Spinal cord (tissue), 10 donors: ENCODE measurements around the gene UPK1A. TPM values are rescaled to one million over a fixed set of nuclear protein-coding genes. Genes with fewer than 3 reads are reported as not detected.
A peak's percentile ranks its signal among the peaks of the same experiment; 100 is the strongest.

Source experiments
- DNase-seq, 6 donors: peaks; one replicate each; pipeline versions ENCODE4 v3.0.0 to v3.0.0-alpha.2; 2013 to 2015; ENCODE audit warnings: low spot score in 6 of 6, low read depth in 4 of 6
- H3K27ac ChIP-seq: one replicate; pipeline ENCODE4 v1.5.1; 2013; ENCODE audit warnings: low read depth, low read length, control low read depth
- H3K27me3 ChIP-seq: one replicate; pipeline ENCODE4 v1.6.1; 2013; ENCODE audit warnings: low read length; ENCODE audit not compliant: control insufficient read depth, insufficient read depth
- H3K36me3 ChIP-seq: one replicate; pipeline ENCODE4 v1.6.1; 2013; ENCODE audit warnings: low read length; ENCODE audit not compliant: control insufficient read depth, insufficient read depth
- H3K4me1 ChIP-seq: one replicate; pipeline ENCODE4 v1.6.1; 2013; ENCODE audit warnings: low read length; ENCODE audit not compliant: control insufficient read depth, insufficient read depth
- H3K4me3 ChIP-seq: one replicate; pipeline ENCODE4 v1.5.1; 2013; ENCODE audit warnings: low read depth, low read length, control low read depth
- H3K9me3 ChIP-seq: one replicate; pipeline ENCODE4 v1.6.1; 2013; ENCODE audit warnings: low read length; ENCODE audit not compliant: control insufficient read depth, insufficient read depth
- WGBS: methylation state at CpG from one replicate; pipeline ENCODE4 v1.1.5; 2013; ENCODE audit warnings: missing lambda C conversion rate; ENCODE audit not compliant: insufficient coverage; 5-methylcytosine and 5-hydroxymethylcytosine counted together
- polyA plus RNA-seq, 2 donors: library from polyadenylated mRNA; unstranded; fragments of 120-200 nt; gene quantifications; one replicate each; pipeline ENCODE4 v1.2.1, GENCODE V29; 2013; ENCODE audit not compliant: insufficient read length in 2 of 2
- total RNA-seq, 2 donors: library from RNA; depleted of rRNA in 1 of 2; stranded (reverse); fragments of 120-200 nt in 1 of 2; fragments of >200 nt in 1 of 2; gene quantifications; one replicate each; pipeline versions ENCODE4 v1.2.3 to v1.2.4, GENCODE V29; 2013 to 2014
- donor health status: healthy.

The UPK1A gene
- total and polyA plus RNA-seq, 4 donors, result 0.21 TPM; not detected in 3

GRCh38 chr19:35656700-35657099 is 9.6 kb upstream of the UPK1A start:
- no peaks in the 10 kb centered on the region for H3K4me1 ChIP-seq
- WGBS, result no CpG with 5 or more reads among the region's 6 CpGs
- no peak overlapping the region for H3K27ac ChIP-seq
- H3K27me3 ChIP-seq, result no peaks in the 10 kb centered on the region
- H3K4me3 ChIP-seq, result no peak overlapping the region
- peaks cover 78% of the 10 kb centered on the region for H3K36me3 ChIP-seq
- H3K9me3 ChIP-seq, result no peaks in the 10 kb centered on the region
- DNase-seq, result no peak

- DNase-seq, result no peak
- WGBS, result 91% methylated on average over 8 of the region's 15 CpGs
Measured at GRCh38 chr19:35657904-35658700, 8.2 kb upstream of the UPK1A start.

GRCh38 chr19:35661995-35662340 is 4.3 kb upstream of the UPK1A start:
- Histone ChIP-seq H3K27me3 (no peaks in the 10 kb centered on the region), H3K36me3 (peaks cover 50% of the 10 kb centered on the region), H3K9me3 (no peaks in the 10 kb centered on the region), H3K4me1 (no peaks in the 10 kb centered on the region), H3K27ac (no peak overlapping the region), H3K4me3 (no peak overlapping the region)
- no CpG with 5 or more reads among the region's 6 CpGs for WGBS
- DNase-seq, result no peak

More at GRCh38 chr19:35657904-35658700, 8.2 kb upstream of the UPK1A start:
- H3K27me3 ChIP-seq, result no peaks in the 10 kb centered on the region
- no peak overlapping the region for H3K4me3 ChIP-seq
- H3K27ac ChIP-seq, result no peak overlapping the region
- no peaks in the 10 kb centered on the region for H3K9me3 ChIP-seq
- peaks cover 68% of the 10 kb centered on the region for H3K36me3 ChIP-seq
- H3K4me1 ChIP-seq, result no peaks in the 10 kb centered on the region

GRCh38 chr19:35663981-35664380 is 2.3 kb upstream of the UPK1A start:
- 72% methylated on average over 3 of the region's 3 CpGs for WGBS
- no peak for DNase-seq
- H3K4me1 ChIP-seq, result no peaks in the 10 kb centered on the region
- no peak overlapping the region for H3K4me3 ChIP-seq
- H3K27me3 ChIP-seq, result no peaks in the 10 kb centered on the region
- H3K36me3 ChIP-seq, result peaks cover 33% of the 10 kb centered on the region
- no peak overlapping the region for H3K27ac ChIP-seq
- no peaks in the 10 kb centered on the region for H3K9me3 ChIP-seq

- Histone ChIP-seq H3K36me3 (peaks cover 24% of the 10 kb centered on the region), H3K4me3 (no peak overlapping the region), H3K27me3 (peaks cover 4% of the 10 kb centered on the region), H3K4me1 (no peaks in the 10 kb centered on the region), H3K9me3 (no peaks in the 10 kb centered on the region), H3K27ac (no peak overlapping the region)
- DNase-seq, result no peak
- WGBS, result 95% methylated on average over 24 of the region's 24 CpGs
Measured at GRCh38 chr19:35665157-35665556, 1.2 kb upstream of the UPK1A start.

- Histone ChIP-seq H3K4me3 (no peak overlapping the region), H3K4me1 (no peaks in the 10 kb centered on the region), H3K27ac (no peak overlapping the region), H3K27me3 (peaks cover 4% of the 10 kb centered on the region), H3K9me3 (no peaks in the 10 kb centered on the region), H3K36me3 (peaks cover 20% of the 10 kb centered on the region)
- no peak for DNase-seq
- 93% methylated on average over 5 of the region's 7 CpGs for whole genome bisulfite sequencing
Measured at GRCh38 chr19:35665604-35666003, 713 bp upstream of the UPK1A start.

- 72% methylated on average over 5 of the region's 6 CpGs for WGBS
- no peak for DNase-seq
- Histone ChIP-seq H3K27me3 (peaks cover 24% of the 10 kb centered on the region), H3K9me3 (no peaks in the 10 kb centered on the region), H3K36me3 (peaks cover 8% of the 10 kb centered on the region), H3K4me3 (no peak overlapping the region), H3K4me1 (peaks cover 7% of the 10 kb centered on the region), H3K27ac (no peak overlapping the region)
Measured at GRCh38 chr19:35669566-35669965, 3.2 kb downstream of the UPK1A start.

- no peak overlapping the region for H3K4me3 ChIP-seq
- H3K27ac ChIP-seq, result no peak overlapping the region
- DNase-seq, result no peak
- peaks cover 7% of the 10 kb centered on the region for H3K4me1 ChIP-seq
- H3K9me3 ChIP-seq, result no peaks in the 10 kb centered on the region
- peaks cover 24% of the 10 kb centered on the region for H3K27me3 ChIP-seq
- peaks cover 8% of the 10 kb centered on the region for H3K36me3 ChIP-seq
- WGBS, result 65% methylated on average over 4 of the region's 4 CpGs
Measured at GRCh38 chr19:35669974-35670373, 3.7 kb downstream of the UPK1A start.

- Histone ChIP-seq H3K27me3 (peaks cover 24% of the 10 kb centered on the region), H3K4me1 (peaks cover 7% of the 10 kb centered on the region), H3K36me3 (peaks cover under 1% of the 10 kb centered on the region), H3K4me3 (no peak overlapping the region), H3K27ac (no peak overlapping the region), H3K9me3 (no peaks in the 10 kb centered on the region)
- no peak for DNase-seq
- no CpG with 5 or more reads among the region's 1 CpG for WGBS
Measured at GRCh38 chr19:35670686-35671085, 4.4 kb downstream of the UPK1A start.

- 73% methylated on average over 2 of the region's 3 CpGs for WGBS
- Histone ChIP-seq H3K27me3 (peaks cover 24% of the 10 kb centered on the region), H3K4me3 (no peak overlapping the region), H3K27ac (no peak overlapping the region), H3K9me3 (no peaks in the 10 kb centered on the region), H3K36me3 (no peaks in the 10 kb centered on the region), H3K4me1 (peaks cover 7% of the 10 kb centered on the region)
- peak in 1 of 6 donors; percentile 6 for DNase-seq
Measured at GRCh38 chr19:35671818-35672217, 5.5 kb downstream of the UPK1A start.
